ENCODE results near the gene RAX2. TPM values are rescaled to one million over a fixed set of nuclear protein-coding genes. Genes with fewer than 3 reads are reported as not detected.

RAX2 gene
- total RNA-seq, 1 donor from 2014 or later = not detected

DNA sequence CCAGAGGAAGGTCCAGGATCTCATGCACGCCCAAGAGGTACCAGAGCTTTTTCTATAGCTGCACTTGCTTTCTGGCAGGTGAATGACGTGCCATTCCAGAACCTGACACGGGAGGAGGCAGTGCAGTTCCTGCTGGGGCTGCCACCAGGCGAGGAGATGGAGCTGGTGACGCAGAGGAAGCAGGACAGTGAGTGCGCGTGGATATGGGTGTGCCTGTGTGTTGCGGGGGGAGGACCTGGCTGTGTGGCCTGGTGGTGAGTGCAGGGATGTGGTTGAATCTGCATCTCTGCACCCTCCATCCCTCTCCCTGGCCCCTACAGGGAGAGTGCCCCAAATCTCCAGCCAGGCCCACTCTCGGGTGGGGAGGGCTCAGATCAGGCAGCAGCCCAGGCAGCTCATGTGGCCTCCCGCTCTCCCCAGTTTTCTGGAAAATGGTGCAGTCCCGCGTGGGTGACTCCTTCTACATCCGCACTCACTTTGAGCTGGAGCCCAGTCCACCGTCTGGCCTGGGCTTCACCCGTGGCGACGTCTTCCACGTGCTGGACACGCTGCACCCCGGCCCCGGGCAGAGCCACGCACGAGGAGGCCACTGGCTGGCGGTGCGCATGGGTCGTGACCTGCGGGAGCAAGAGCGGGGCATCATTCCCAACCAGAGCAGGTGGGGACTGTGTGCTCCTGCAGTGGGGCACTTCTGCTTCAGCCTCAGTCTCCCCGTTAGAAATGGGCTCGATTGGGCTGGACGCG lies 33.4 kb downstream of the RAX2 start:
- intact Hi-C loops (cut with micrococcal nuclease) = no loop called here
- ATAC-seq (no peak), DNase-seq (no peak)

GRCh38 chr19:3737487-3738205 lies 34.4 kb downstream of the RAX2 start:
- intact Hi-C loops (cut with micrococcal nuclease) = no loop called here

DNA sequence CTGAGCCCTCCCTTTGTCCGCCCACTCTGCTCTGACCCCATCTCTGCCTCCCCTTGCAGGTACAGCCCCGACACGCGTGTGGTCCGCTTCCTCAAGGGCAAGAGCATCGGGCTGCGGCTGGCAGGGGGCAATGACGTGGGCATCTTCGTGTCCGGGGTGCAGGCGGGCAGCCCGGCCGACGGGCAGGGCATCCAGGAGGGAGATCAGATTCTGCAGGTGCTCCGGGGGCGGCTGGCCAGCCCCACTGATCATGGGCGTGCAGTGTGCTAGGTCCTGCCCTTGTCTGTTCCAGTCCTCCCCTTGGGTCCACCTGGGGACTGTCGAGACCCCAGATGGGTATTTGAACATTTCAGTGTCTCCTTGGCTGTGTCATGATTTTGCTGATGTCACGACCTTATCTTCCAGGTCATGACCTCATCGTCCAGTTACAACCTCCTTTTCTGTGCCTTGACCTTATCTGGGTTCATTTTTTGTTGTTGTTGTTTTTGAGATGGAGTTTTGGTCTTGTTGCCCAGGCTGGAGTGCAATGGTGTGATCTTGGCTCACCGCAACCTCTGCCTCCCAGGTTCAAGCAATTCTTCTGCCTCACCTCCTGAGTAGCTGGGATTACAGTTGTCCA lies 35.8 kb downstream of the RAX2 start:
- ATAC-seq (no peak), DNase-seq (no peak)
- intact Hi-C loops (cut with micrococcal nuclease) = no loop called here

More at GRCh38 chr19:3737487-3738205, 34.4 kb downstream of the RAX2 start:
- ATAC-seq (no peak), DNase-seq (no peak)

- intact Hi-C loops (cut with micrococcal nuclease) = no loop called here
- DNase-seq = no peak
- no peak for ATAC-seq
Measured at GRCh38 chr19:3734310-3734600, 37.8 kb downstream of the RAX2 start.

GRCh38 chr19:3733549-3734309 lies 38.3 kb downstream of the RAX2 start:
- intact Hi-C loops (cut with micrococcal nuclease) = no loop called here
- ATAC-seq (no peak), DNase-seq (no peak)

DNA sequence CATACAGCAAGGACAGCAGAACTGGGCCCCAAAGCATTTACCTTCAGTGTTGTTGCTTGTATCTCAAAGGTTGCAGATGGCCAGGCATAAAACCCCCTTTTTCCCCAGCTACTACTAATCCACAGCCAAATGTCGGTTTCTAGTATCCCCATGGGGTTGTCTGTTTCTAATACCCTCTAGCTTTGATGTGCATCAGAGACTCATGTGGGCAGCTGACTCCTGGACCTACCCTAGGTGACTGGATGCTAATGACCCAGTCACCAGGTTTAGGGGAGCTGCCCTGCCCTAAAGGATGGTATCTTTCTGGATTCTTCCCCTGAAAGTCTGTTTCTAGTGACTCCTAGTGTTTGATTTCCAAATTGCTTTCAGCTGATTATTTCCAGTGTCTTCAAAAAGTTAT lies 39.9 kb downstream of the RAX2 start:
- intact Hi-C loops (cut with micrococcal nuclease) = no loop called here
- ATAC-seq (no peak), DNase-seq (no peak)

DNA sequence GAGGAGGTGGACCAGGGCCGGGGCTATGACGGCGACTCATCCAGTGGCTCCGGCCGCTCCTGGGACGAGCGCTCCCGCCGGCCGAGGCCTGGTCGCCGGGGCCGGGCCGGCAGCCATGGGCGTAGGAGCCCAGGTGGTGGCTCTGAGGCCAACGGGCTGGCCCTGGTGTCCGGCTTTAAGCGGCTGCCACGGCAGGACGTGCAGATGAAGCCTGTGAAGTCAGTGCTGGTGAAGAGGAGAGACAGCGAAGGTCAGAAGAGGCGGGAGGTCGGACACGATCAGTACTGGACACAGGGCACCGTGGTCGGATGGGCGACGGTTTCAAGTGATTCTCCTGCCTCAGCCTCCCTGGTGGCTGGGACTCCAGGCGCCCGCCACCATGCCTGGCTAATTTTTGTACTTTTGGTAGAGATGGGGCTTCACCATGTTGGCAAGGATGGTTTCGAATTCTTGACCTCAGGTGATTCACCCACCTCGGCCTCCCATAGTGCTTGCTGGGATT lies 41.5 kb downstream of the RAX2 start:
- intact Hi-C loops (cut with micrococcal nuclease) = no loop called here
- DNase-seq (no peak), ATAC-seq (no peak)

- no peak for DNase-seq
- intact Hi-C loops (cut with micrococcal nuclease) = no loop called here
- no peak for ATAC-seq
Measured at GRCh38 chr19:3725640-3726310, 46.3 kb downstream of the RAX2 start.

- ATAC-seq = no peak
- DNase-seq = no peak
- intact Hi-C loops (cut with micrococcal nuclease) = no loop called here
Measured at GRCh38 chr19:3725121-3725520, 46.9 kb downstream of the RAX2 start.

- DNase-seq (no peak), ATAC-seq (no peak)
- intact Hi-C loops (cut with micrococcal nuclease) = no loop called here
Measured at GRCh38 chr19:3723883-3724282, 48.1 kb downstream of the RAX2 start.

DNA sequence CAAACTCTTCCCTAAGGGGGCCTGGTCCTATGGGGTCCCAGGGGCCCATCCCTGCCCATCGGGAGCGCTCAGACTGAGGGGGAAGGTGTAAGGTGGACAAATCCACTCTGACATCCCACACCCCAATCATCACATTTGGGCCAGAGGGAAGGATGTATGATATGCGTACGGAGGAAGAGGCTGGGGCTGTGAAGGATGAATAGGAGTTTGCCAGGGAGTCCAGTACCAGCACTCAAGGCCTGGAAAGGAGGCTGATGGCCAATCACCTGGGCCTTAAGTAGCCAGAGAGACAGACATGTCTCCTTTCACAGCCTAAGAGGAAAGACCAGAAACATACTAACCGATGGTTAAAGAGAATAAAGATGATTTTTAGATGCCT lies 48.9 kb downstream of the RAX2 start:
- intact Hi-C loops (cut with micrococcal nuclease) = no loop called here
- no peak for ATAC-seq
- no peak for DNase-seq

DNA sequence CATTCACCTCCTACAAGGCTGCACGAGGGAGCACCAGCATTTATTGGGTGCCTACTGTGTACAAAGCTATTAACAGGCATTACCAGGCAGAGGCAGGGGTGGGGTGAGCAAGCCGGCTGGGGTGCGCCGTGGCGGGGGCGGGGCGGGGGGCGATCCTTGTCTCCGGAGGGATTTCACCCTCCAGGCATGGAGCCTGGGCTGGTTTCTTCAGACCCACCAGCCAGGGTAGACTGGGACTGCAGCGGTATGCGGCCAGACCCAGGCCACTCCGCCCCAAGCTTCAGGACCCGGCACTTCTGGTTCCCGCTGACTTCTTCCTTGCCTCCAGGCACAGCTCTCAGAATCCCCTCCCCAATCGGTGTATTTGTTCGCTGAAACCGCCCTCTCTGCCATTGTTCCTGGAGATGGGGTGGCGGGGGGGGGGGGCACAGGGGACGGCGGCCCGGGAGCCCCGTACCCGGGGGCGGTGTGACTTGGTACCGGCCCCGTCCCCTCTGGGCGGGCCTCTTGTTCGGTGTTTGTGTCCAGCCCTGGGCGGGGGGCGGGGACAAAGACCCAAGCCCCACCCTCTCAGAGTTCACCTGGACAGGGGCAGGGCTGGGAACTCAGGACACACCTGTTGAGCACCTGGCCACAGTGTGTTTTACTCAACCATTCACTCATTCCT lies 49.5 kb downstream of the RAX2 start:
- intact Hi-C loops (cut with micrococcal nuclease) = no loop called here
- ATAC-seq (no peak), DNase-seq (no peak)

- intact Hi-C loops (cut with micrococcal nuclease) = no loop called here
- ATAC-seq = no peak
- no peak for DNase-seq
Measured at GRCh38 chr19:3721887-3722442, 50.1 kb downstream of the RAX2 start.

GRCh38 chr19:3721131-3721886 lies 50.7 kb downstream of the RAX2 start:
- DNase-seq = peak; percentile 82
- ATAC-seq = peak; percentile 87
- intact Hi-C loops (cut with micrococcal nuclease) = no loop called here

DNA sequence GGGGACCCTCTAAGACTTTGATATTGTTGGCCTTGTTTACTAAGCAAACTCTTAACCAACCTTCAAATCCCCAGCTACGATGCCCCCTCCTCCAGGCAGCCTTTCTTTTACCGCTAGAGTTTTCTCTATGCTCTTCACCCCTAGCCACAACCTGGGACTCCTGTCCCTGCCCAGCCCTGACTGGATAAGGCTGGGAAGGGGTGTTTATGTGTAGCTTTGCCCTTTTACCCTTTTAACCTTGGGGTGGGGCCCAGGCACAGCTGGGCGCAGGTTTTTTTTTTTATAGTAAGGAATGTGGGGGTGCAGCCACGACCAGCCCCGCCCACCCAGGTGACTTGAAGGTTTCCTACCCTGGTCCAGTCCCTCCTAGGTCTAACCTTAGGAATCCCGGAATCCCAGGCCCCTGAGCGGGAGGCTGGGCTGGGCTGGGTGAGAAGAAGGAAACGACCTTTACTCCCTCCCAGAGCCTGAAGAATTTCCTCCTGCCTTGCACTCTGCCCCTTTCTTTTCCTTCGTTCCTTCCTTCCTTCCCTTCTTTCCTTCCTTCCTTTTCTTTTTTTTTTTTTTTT lies 51.6 kb downstream of the RAX2 start:
- ATAC-seq (no peak), DNase-seq (no peak)
- intact Hi-C loops (cut with micrococcal nuclease) = no loop called here

GRCh38 chr19:3719868-3720267 lies 52.2 kb downstream of the RAX2 start:
- no peak for ATAC-seq
- intact Hi-C loops (cut with micrococcal nuclease) = no loop called here
- DNase-seq = no peak

All from left ventricle myocardium superior (tissue), 1 donor.